ENCODE results near the gene DCST2.

DCST2 gene

GRCh38 chr1:154975409-154976059, 58.0 kb downstream of the DCST2 start:
- Histone ChIP-seq H3K27ac (ENCODE audit: insufficient read depth, low read length, poor library complexity, severe bottlenecking) (peak overlapping the region; percentile 95), H3K4me1 (ENCODE audit: control insufficient read depth, insufficient read depth, low read length, poor library complexity, severe bottlenecking) (peaks cover 9% of the 10 kb centered on the region), H3K27me3 (replicated peaks; ENCODE audit: control insufficient read depth, insufficient read depth, low read length, poor library complexity, severe bottlenecking) (no peaks in the 10 kb centered on the region), H3K36me3 (ENCODE audit: control insufficient read depth, insufficient read depth, low read length) (peaks cover 3% of the 10 kb centered on the region), H3K4me3 (ENCODE audit: insufficient read depth, low read depth, low read length, poor library complexity, severe bottlenecking) (peak overlapping the region; percentile 64), H3K9me3 (ENCODE audit: control insufficient read depth, low read length) (no peaks in the 10 kb centered on the region)
- DNase-seq = peak in 2 of 3 donors; percentile 19 to 44

GRCh38 chr1:154974808-154975408, 58.7 kb downstream of the DCST2 start:
- H3K36me3 ChIP-seq (ENCODE audit: control insufficient read depth, insufficient read depth, low read length) = peaks cover 8% of the 10 kb centered on the region
- peak overlapping the region; percentile 95 for H3K27ac ChIP-seq (ENCODE audit: insufficient read depth, low read length, poor library complexity, severe bottlenecking)
- peaks cover 9% of the 10 kb centered on the region for H3K4me1 ChIP-seq (ENCODE audit: control insufficient read depth, insufficient read depth, low read length, poor library complexity, severe bottlenecking)
- no peaks in the 10 kb centered on the region for H3K27me3 ChIP-seq (replicated peaks; ENCODE audit: control insufficient read depth, insufficient read depth, low read length, poor library complexity, severe bottlenecking)
- DNase-seq = peak; percentile 90 to 93 (median 92)
- peak overlapping the region; percentile 64 for H3K4me3 ChIP-seq (ENCODE audit: insufficient read depth, low read depth, low read length, poor library complexity, severe bottlenecking)
- no peaks in the 10 kb centered on the region for H3K9me3 ChIP-seq (ENCODE audit: control insufficient read depth, low read length)

GRCh38 chr1:154974102-154974807, 59.3 kb downstream of the DCST2 start, which contains the start of gene CKS1B:
Gene CKS1B, plus strand, starts transcription at chr1:154974681. Its CDS starts 65 bp downstream, at chr1:154974746.
- Histone ChIP-seq H3K4me1 (ENCODE audit: control insufficient read depth, insufficient read depth, low read length, poor library complexity, severe bottlenecking) (peaks cover 9% of the 10 kb centered on the region), H3K27me3 (replicated peaks; ENCODE audit: control insufficient read depth, insufficient read depth, low read length, poor library complexity, severe bottlenecking) (no peaks in the 10 kb centered on the region), H3K4me3 (ENCODE audit: insufficient read depth, low read depth, low read length, poor library complexity, severe bottlenecking) (peak within 1 kb of the TSS; percentile 64), H3K36me3 (ENCODE audit: control insufficient read depth, insufficient read depth, low read length) (peaks cover 11% of the 10 kb centered on the region), H3K9me3 (ENCODE audit: control insufficient read depth, low read length) (no peaks in the 10 kb centered on the region), H3K27ac (ENCODE audit: insufficient read depth, low read length, poor library complexity, severe bottlenecking) (peak within 1 kb of the TSS; percentile 95)
- DNase-seq = peak; percentile 95 to 97 (median 96)

DNA sequence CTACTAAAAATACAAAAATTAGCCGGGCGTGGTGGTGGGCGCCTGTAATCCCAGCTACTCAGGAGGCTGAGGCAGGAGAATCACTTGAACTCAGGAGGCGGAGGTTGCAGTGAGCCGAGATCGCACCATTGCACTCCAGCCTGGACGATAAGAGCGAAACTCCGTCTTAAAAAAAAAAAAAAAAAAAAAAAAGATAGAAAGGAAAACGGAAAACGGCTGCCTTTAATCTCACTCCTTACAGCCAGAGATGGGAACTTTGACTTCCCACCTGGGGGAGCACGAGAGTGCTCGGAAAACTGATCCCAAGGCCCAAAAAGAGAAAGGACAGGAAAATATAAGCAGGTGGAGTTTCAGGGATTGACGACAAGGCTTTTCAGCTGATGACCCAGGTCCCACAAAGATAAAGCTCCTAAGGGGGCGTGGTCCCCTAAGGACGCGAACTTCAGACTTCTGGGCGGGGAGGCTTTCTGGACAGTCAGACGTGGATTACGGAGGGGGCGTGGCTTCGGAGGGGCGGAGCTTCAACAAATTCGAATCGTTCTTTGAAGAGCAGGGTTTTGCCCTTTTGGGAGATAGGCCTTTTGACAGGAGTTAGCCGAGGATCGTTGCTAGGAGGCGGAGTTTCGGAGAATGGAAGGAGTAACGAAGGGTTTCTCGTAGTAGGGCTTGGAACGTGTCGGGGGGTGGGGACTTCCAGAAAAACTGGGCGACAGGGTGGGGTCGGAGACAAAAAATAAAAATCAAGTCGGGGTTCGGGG, 60.1 kb downstream of the DCST2 start:
- Histone ChIP-seq H3K4me1 (ENCODE audit: control insufficient read depth, insufficient read depth, low read length, poor library complexity, severe bottlenecking) (peaks cover 9% of the 10 kb centered on the region), H3K36me3 (ENCODE audit: control insufficient read depth, insufficient read depth, low read length) (peaks cover 11% of the 10 kb centered on the region), H3K9me3 (ENCODE audit: control insufficient read depth, low read length) (no peaks in the 10 kb centered on the region), H3K27me3 (replicated peaks; ENCODE audit: control insufficient read depth, insufficient read depth, low read length, poor library complexity, severe bottlenecking) (no peaks in the 10 kb centered on the region), H3K4me3 (ENCODE audit: insufficient read depth, low read depth, low read length, poor library complexity, severe bottlenecking) (peak overlapping the region; percentile 64), H3K27ac (ENCODE audit: insufficient read depth, low read length, poor library complexity, severe bottlenecking) (peak overlapping the region; percentile 95)
- DNase-seq = peak; percentile 83 to 92 (median 90)

- peak overlapping the region; percentile 95 for H3K27ac ChIP-seq (ENCODE audit: insufficient read depth, low read length, poor library complexity, severe bottlenecking)
- no peaks in the 10 kb centered on the region for H3K9me3 ChIP-seq (ENCODE audit: control insufficient read depth, low read length)
- H3K27me3 ChIP-seq (replicated peaks; ENCODE audit: control insufficient read depth, insufficient read depth, low read length, poor library complexity, severe bottlenecking) = no peaks in the 10 kb centered on the region
- H3K36me3 ChIP-seq (ENCODE audit: control insufficient read depth, insufficient read depth, low read length) = peaks cover 17% of the 10 kb centered on the region
- no peak overlapping the region for H3K4me3 ChIP-seq (ENCODE audit: insufficient read depth, low read depth, low read length, poor library complexity, severe bottlenecking)
- DNase-seq = no peak
- peaks cover 9% of the 10 kb centered on the region for H3K4me1 ChIP-seq (ENCODE audit: control insufficient read depth, insufficient read depth, low read length, poor library complexity, severe bottlenecking)
Measured at GRCh38 chr1:154972517-154973343, 60.9 kb downstream of the DCST2 start.

GRCh38 chr1:154972213-154972516, 61.4 kb downstream of the DCST2 start:
- no peaks in the 10 kb centered on the region for H3K27me3 ChIP-seq (replicated peaks; ENCODE audit: control insufficient read depth, insufficient read depth, low read length, poor library complexity, severe bottlenecking)
- peaks cover 22% of the 10 kb centered on the region for H3K36me3 ChIP-seq (ENCODE audit: control insufficient read depth, insufficient read depth, low read length)
- DNase-seq = no peak
- no peaks in the 10 kb centered on the region for H3K9me3 ChIP-seq (ENCODE audit: control insufficient read depth, low read length)
- H3K4me1 ChIP-seq (ENCODE audit: control insufficient read depth, insufficient read depth, low read length, poor library complexity, severe bottlenecking) = peaks cover 9% of the 10 kb centered on the region
- no peak overlapping the region for H3K27ac ChIP-seq (ENCODE audit: insufficient read depth, low read length, poor library complexity, severe bottlenecking)
- no peak overlapping the region for H3K4me3 ChIP-seq (ENCODE audit: insufficient read depth, low read depth, low read length, poor library complexity, severe bottlenecking)

DNA sequence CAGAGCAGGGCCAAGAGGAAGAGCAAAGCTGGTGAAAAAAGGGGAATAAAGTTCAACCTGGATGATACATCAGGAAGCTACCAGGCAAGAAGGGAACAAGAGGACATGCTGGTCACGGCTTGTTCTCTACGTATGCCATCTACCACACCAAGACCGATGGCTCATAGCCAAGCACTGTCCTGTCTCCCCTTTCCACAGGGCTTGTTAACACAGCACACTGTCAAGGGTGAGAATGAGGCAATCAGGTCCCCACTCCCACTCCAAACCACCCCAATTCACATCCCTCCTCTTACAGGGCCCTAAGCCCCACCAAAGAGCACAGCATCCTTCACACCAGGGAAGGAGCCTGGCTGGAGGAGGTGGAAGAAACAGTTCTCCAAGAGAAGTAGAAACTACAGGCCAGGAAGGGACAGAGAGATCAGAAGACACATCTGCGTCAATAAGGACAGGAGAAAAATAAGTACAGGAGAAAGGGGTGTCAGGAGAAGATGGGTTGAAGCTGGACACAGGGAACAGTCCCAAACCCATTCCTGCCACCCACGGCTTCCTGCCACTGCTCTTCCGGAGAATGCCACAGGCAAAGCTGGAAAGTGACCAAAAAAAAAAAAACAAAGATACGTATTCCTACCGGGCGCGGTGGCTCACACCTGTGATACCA, 62.1 kb downstream of the DCST2 start:
- no peak overlapping the region for H3K27ac ChIP-seq (ENCODE audit: insufficient read depth, low read length, poor library complexity, severe bottlenecking)
- H3K4me1 ChIP-seq (ENCODE audit: control insufficient read depth, insufficient read depth, low read length, poor library complexity, severe bottlenecking) = peaks cover 9% of the 10 kb centered on the region
- no peaks in the 10 kb centered on the region for H3K9me3 ChIP-seq (ENCODE audit: control insufficient read depth, low read length)
- H3K36me3 ChIP-seq (ENCODE audit: control insufficient read depth, insufficient read depth, low read length) = peaks cover 28% of the 10 kb centered on the region
- no peak overlapping the region for H3K4me3 ChIP-seq (ENCODE audit: insufficient read depth, low read depth, low read length, poor library complexity, severe bottlenecking)
- no peak for DNase-seq
- no peaks in the 10 kb centered on the region for H3K27me3 ChIP-seq (replicated peaks; ENCODE audit: control insufficient read depth, insufficient read depth, low read length, poor library complexity, severe bottlenecking)

DNA sequence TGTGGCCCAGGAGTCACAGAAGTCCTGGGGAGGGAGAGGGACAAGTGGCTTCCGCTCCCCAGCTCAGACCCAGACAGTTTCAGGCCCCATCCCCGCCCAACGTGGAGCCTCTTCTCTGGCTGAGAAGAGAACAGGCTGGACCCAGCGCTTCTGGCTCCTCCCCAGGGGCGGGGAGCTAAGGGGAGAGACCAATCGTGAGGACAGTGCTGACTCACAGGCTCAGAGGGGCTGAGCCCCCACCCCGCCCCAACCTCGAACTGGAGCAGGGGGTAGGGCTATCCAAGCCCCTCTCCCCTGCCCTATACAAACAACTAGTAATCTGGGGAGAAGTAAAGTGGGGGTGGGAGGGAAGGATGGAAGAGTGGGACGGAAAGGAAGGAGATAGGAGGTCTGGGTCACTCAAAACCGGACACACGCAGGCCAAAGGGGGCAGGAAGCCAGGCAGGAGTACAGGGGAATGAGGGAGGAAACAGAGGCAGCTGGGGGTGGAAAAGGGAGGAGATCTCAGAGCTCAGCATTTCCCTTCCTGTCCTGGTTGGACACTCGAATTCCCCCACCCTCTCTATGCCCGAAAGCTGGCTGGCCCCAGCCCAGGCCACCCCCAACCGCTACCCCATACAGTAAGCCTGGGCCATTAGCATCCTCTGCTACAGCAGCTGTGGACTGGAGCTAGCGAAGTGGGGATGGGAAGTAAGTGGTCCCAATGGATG, 62.8 kb downstream of the DCST2 start, which contains the start of gene SHC1:
Gene SHC1 (minus strand): TSS at position 117 of the 710 bp plus-strand sequence. CDS start 221 bp downstream, outside the sequence.
- H3K4me3 ChIP-seq (ENCODE audit: insufficient read depth, low read depth, low read length, poor library complexity, severe bottlenecking) = no peak within 1 kb of the TSS
- DNase-seq = no peak
- H3K9me3 ChIP-seq (ENCODE audit: control insufficient read depth, low read length) = no peaks in the 10 kb centered on the region
- peaks cover 35% of the 10 kb centered on the region for H3K36me3 ChIP-seq (ENCODE audit: control insufficient read depth, insufficient read depth, low read length)
- H3K27me3 ChIP-seq (replicated peaks; ENCODE audit: control insufficient read depth, insufficient read depth, low read length, poor library complexity, severe bottlenecking) = no peaks in the 10 kb centered on the region
- peak within 1 kb of the TSS; percentile 23 for H3K27ac ChIP-seq (ENCODE audit: insufficient read depth, low read length, poor library complexity, severe bottlenecking)
- peaks cover 9% of the 10 kb centered on the region for H3K4me1 ChIP-seq (ENCODE audit: control insufficient read depth, insufficient read depth, low read length, poor library complexity, severe bottlenecking)

Data from effector memory CD4-positive, alpha-beta T cell (primary cell).